OCI-LY1 (cell line): ENCODE results near the gene ARHGAP10.

Source experiments
- H2AFZ ChIP-seq: fragments of 200-600 bp; sonication (generic), shearing (Covaris generic); 2 replicates; pipeline ENCODE4 v1.6.0; 2014; ENCODE audit warnings: antibody characterized with exemption, mild to moderate bottlenecking, low read length
- H3F3A ChIP-seq: fragments of 200-600 bp; sonication (generic), shearing (Covaris generic); 2 replicates; pipeline ENCODE4 v1.6.0; 2014; ENCODE audit warnings: mild to moderate bottlenecking, antibody characterized with exemption, low read length, moderate library complexity; ENCODE audit not compliant: insufficient read depth
- H3K27ac ChIP-seq: fragments of 200-600 bp; sonication (generic); 2 replicates; pipeline ENCODE4 v1.5.1; 2014; ENCODE audit warnings: low read length, mixed run types, mild to moderate bottlenecking, low read depth; ENCODE audit not compliant: poor library complexity, severe bottlenecking
- H3K27me3 ChIP-seq: fragments of 200-600 bp; sonication (generic); 2 replicates; pipeline ENCODE4 v1.6.0; 2014; ENCODE audit warnings: antibody characterized with exemption, mild to moderate bottlenecking, low read length, moderate library complexity; ENCODE audit not compliant: insufficient read depth
- H3K36me3 ChIP-seq: fragments of 200-600 bp; sonication (generic); 2 replicates; pipeline ENCODE4 v1.6.1; 2014; ENCODE audit warnings: mild to moderate bottlenecking, antibody characterized with exemption, low read length, moderate library complexity, mixed read lengths; ENCODE audit not compliant: insufficient read depth
- H3K4me1 ChIP-seq: fragments of 200-600 bp; sonication (generic); 2 replicates; pipeline ENCODE4 v1.5.1; 2014; ENCODE audit warnings: mild to moderate bottlenecking, low read length, moderate library complexity; ENCODE audit not compliant: insufficient read depth, severe bottlenecking
- H3K4me2 ChIP-seq: fragments of 200-600 bp; sonication (generic), shearing (Covaris generic); 2 replicates; pipeline ENCODE4 v1.6.1; 2014; ENCODE audit warnings: low read length
- H3K4me3 ChIP-seq: fragments of 200-600 bp; sonication (generic); 2 replicates; pipeline ENCODE4 v1.5.1; 2014; ENCODE audit warnings: low read length, low read depth, mild to moderate bottlenecking, mixed read lengths; ENCODE audit not compliant: poor library complexity, severe bottlenecking
- H3K79me2 ChIP-seq: fragments of 200-600 bp; shearing (Covaris generic); 2 replicates; pipeline ENCODE4 v1.6.1; 2016; ENCODE audit warnings: mixed run types, low read length, mixed read lengths; ENCODE audit not compliant: insufficient read depth
- H3K9ac ChIP-seq: fragments of 200-600 bp; sonication (generic), shearing (Covaris generic); 2 replicates; pipeline ENCODE4 v1.6.1; 2014; ENCODE audit warnings: mild to moderate bottlenecking, low read length, mixed read lengths
- H3K9me2 ChIP-seq: fragments of 200-600 bp; sonication (generic), shearing (Covaris generic); 2 replicates; pipeline ENCODE4 v1.6.1; 2014; ENCODE audit warnings: low read depth, mild to moderate bottlenecking, low read length, mixed read lengths
- H3K9me3 ChIP-seq: fragments of 200-600 bp; shearing (Covaris generic); 2 replicates; pipeline ENCODE4 v1.6.1; 2014; ENCODE audit warnings: low read length, mixed read lengths
- H4K20me1 ChIP-seq: fragments of 200-600 bp; sonication (generic), shearing (Covaris generic); 2 replicates; pipeline ENCODE4 v1.6.0; 2016; ENCODE audit warnings: mild to moderate bottlenecking, low read length; ENCODE audit not compliant: insufficient read depth
- EZH2 ChIP-seq: fragments of 200-600 bp; sonication (generic), shearing (Covaris generic); IDR thresholded peaks from 2 replicates; pipeline ENCODE4 v1.8.0; 2017; ENCODE audit warnings: borderline replicate concordance, mixed run types, mild to moderate bottlenecking, antibody characterized with exemption, low read length, moderate library complexity, mixed read lengths
- TF ChIP-seq, protein P1 (sequence below): fragments of 200-600 bp; sonication (generic), shearing (Covaris generic); IDR thresholded peaks from 2 replicates; pipeline ENCODE4 v1.5.1; 2017; ENCODE audit warnings: mild to moderate bottlenecking, antibody characterized with exemption, low read length, moderate library complexity, mixed read lengths

The ARHGAP10 gene

DNA sequence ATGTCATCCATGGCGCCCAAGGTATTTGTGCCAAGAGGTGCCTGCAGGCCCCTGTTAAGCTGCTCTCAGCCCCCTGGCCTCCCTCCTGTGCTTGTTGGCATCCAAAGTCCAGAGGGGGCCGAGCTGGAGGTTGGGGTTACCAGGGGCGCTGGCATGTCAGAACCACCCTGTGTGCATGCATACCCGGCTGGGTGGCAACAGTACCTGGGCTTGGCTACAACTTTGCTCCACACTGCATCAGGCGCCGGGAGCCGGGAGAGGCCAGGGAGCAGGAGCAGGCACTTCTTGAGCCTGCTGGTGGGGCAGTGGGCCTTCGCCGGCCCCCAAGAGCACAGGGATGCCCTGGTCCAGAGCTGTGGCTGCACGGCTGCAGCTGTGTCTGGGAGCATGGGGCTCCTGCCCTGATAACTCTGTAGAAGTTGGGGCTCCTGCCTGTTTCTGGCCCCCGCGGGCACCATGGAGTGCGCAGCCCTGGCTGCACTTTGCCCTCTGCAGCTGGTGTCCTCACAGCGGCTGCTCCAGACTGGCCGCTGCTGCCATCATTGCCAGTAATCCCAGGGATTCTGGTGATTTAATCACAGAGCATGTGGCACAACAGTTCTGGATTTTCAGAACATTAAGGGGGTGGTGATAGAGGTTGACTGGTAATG lies 130.3 kb downstream of the ARHGAP10 start:
- H3K27me3 ChIP-seq: 0 out of 2 replicates have a peak, but pooled peaks cover 3% of the 10 kb centered on the region
- TF ChIP-seq, protein P1, sequence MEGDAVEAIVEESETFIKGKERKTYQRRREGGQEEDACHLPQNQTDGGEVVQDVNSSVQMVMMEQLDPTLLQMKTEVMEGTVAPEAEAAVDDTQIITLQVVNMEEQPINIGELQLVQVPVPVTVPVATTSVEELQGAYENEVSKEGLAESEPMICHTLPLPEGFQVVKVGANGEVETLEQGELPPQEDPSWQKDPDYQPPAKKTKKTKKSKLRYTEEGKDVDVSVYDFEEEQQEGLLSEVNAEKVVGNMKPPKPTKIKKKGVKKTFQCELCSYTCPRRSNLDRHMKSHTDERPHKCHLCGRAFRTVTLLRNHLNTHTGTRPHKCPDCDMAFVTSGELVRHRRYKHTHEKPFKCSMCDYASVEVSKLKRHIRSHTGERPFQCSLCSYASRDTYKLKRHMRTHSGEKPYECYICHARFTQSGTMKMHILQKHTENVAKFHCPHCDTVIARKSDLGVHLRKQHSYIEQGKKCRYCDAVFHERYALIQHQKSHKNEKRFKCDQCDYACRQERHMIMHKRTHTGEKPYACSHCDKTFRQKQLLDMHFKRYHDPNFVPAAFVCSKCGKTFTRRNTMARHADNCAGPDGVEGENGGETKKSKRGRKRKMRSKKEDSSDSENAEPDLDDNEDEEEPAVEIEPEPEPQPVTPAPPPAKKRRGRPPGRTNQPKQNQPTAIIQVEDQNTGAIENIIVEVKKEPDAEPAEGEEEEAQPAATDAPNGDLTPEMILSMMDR: no peak
- TF ChIP-seq EZH2: no peak
- H4K20me1 ChIP-seq: no peaks in the 10 kb centered on the region
- H3K4me2 ChIP-seq: no peak overlapping the region
- no peaks in the 10 kb centered on the region for H3K9me3 ChIP-seq
- H3K27ac ChIP-seq: no peak overlapping the region
- no peaks in the 10 kb centered on the region for H3K4me1 ChIP-seq
- H3F3A ChIP-seq: no peaks in the 10 kb centered on the region
- H3K79me2 ChIP-seq: no peaks in the 10 kb centered on the region
- H3K4me3 ChIP-seq: no peak overlapping the region
- H3K9me2 ChIP-seq: no peaks in the 10 kb centered on the region
- H3K9ac ChIP-seq: no peak overlapping the region
- H2AFZ ChIP-seq: no peak overlapping the region
- no peaks in the 10 kb centered on the region for H3K36me3 ChIP-seq

DNA sequence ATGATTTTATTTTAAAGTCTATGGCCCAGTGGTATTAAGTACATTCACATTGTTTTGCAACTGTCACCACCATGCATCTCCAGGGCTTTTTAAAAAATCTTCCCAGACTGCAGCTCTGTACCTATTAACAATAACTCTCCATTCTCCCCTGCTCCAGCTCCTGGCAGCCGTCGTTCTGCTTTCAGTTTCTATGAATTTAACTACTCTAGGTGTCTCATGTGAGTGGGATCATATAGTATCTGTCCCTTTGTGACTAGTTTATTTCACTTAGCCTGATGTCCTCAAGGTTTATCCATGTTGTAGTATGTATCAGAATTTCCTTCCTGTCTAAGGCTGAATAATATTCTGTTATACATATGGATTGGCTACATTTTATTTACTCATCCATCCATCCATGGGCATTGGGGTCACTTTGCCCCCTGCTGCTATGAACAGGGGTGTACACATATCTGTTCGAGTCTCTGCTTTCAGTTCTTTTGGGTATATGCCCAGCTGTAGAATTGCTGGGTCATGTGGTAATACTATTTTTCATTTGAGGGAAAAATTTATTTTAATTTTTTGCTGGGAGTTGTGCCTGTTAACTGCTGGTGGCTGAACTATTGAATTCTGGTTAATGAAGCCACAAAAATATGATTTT lies 131.3 kb downstream of the ARHGAP10 start:
- 0 out of 2 replicates have a peak, but pooled peaks cover 3% of the 10 kb centered on the region for H3K27me3 ChIP-seq
- no peaks in the 10 kb centered on the region for H3F3A ChIP-seq
- no peaks in the 10 kb centered on the region for H3K4me1 ChIP-seq
- H3K27ac ChIP-seq: no peak overlapping the region
- H3K9ac ChIP-seq: no peak overlapping the region
- no peaks in the 10 kb centered on the region for H3K36me3 ChIP-seq
- TF ChIP-seq EZH2: no peak
- TF ChIP-seq, protein P1: no peak
- no peak overlapping the region for H2AFZ ChIP-seq
- H3K9me2 ChIP-seq: no peaks in the 10 kb centered on the region
- H4K20me1 ChIP-seq: no peaks in the 10 kb centered on the region
- H3K9me3 ChIP-seq: no peaks in the 10 kb centered on the region
- no peak overlapping the region for H3K4me3 ChIP-seq
- H3K4me2 ChIP-seq: no peak overlapping the region
- H3K79me2 ChIP-seq: no peaks in the 10 kb centered on the region

DNA sequence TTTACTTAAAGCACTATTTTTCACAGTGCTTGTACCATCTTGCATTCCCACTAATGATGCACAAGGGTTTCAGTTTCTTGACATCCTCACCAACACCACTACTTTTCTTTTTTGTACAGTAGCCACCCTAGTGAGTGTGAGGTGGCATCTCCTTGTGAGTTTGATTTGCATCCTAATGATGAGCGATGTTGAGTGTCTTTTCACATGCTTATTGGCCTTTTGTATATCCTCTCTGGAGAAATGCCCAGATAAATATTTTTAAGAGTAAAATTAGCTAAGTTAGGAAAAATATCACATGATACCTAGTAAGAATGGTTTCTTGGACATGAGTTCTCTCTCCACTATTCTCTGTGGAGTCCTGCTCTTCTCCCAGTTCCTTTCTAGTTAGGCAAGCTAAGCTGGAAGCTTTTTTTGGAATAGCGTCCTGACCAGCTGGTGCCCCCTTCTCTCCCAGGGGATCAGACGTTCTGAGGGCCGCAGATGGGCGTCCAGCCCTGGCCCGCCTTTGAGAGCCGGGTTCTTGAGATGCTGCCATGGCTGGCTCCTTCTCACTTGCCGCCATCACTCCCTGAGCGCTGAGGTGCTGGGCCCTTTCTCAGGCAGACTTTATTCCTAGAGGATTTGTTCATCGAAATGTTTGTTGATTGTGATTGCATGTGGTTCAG lies 132.1 kb downstream of the ARHGAP10 start:
- no peak overlapping the region for H3K4me3 ChIP-seq
- no peaks in the 10 kb centered on the region for H3K9me2 ChIP-seq
- no peaks in the 10 kb centered on the region for H3K9me3 ChIP-seq
- no peaks in the 10 kb centered on the region for H3K4me1 ChIP-seq
- no peak overlapping the region for H3K4me2 ChIP-seq
- TF ChIP-seq, protein P1: no peak
- TF ChIP-seq EZH2: no peak
- 0 out of 2 replicates have a peak, but pooled peaks cover 3% of the 10 kb centered on the region for H3K27me3 ChIP-seq
- H4K20me1 ChIP-seq: no peaks in the 10 kb centered on the region
- no peaks in the 10 kb centered on the region for H3K36me3 ChIP-seq
- H3F3A ChIP-seq: no peaks in the 10 kb centered on the region
- no peak overlapping the region for H3K27ac ChIP-seq
- H2AFZ ChIP-seq: no peak overlapping the region
- no peaks in the 10 kb centered on the region for H3K79me2 ChIP-seq
- H3K9ac ChIP-seq: no peak overlapping the region
